ENCODE results near the gene PASK.
A peak's percentile ranks its signal among the peaks of the same experiment; 100 is the strongest.

PASK gene

GRCh38 chr2:241074901-241075540 is 74.3 kb downstream of the PASK start:
- DNase-seq: no peak

GRCh38 chr2:241074065-241074818 is 75.0 kb downstream of the PASK start:
- DNase-seq: no peak

- no peak for DNase-seq
Measured at GRCh38 chr2:241073166-241074064, 75.9 kb downstream of the PASK start.

- DNase-seq: no peak
Measured at GRCh38 chr2:241072553-241073165, 76.6 kb downstream of the PASK start.

GRCh38 chr2:241072151-241072550 is 77.1 kb downstream of the PASK start:
- no peak for DNase-seq

GRCh38 chr2:241071677-241072111 is 77.6 kb downstream of the PASK start:
- no peak for DNase-seq

GRCh38 chr2:241070811-241071676 is 78.2 kb downstream of the PASK start:
- no peak for DNase-seq

GRCh38 chr2:241070361-241070760 is 78.9 kb downstream of the PASK start:
- no peak for DNase-seq

- DNase-seq: no peak
Measured at GRCh38 chr2:241069821-241070281, 79.4 kb downstream of the PASK start.

- DNase-seq: no peak
Measured at GRCh38 chr2:241068942-241069810, 80.1 kb downstream of the PASK start.

- DNase-seq: no peak
Measured at GRCh38 chr2:241068136-241068941, 80.9 kb downstream of the PASK start.

- DNase-seq: no peak
Measured at GRCh38 chr2:241067501-241068135, 81.7 kb downstream of the PASK start.

GRCh38 chr2:241066893-241067341 is 82.4 kb downstream of the PASK start:
- no peak for DNase-seq

- no peak for DNase-seq
Measured at GRCh38 chr2:241066171-241066892, 82.9 kb downstream of the PASK start.

- no peak for DNase-seq
Measured at GRCh38 chr2:241065355-241065803, 83.9 kb downstream of the PASK start.

GRCh38 chr2:241064802-241065354 is 84.4 kb downstream of the PASK start:
- no peak for DNase-seq

GRCh38 chr2:241064008-241064801 is 85.1 kb downstream of the PASK start:
- DNase-seq: peak; percentile 38
